ENCODE measurements around the gene GATAD2A. TPM values are rescaled to one million over a fixed set of nuclear protein-coding genes. Genes with fewer than 3 reads are reported as not detected.

GATAD2A gene
- total RNA-seq, 1 experiment from 2014 or later = 189 TPM

DNA sequence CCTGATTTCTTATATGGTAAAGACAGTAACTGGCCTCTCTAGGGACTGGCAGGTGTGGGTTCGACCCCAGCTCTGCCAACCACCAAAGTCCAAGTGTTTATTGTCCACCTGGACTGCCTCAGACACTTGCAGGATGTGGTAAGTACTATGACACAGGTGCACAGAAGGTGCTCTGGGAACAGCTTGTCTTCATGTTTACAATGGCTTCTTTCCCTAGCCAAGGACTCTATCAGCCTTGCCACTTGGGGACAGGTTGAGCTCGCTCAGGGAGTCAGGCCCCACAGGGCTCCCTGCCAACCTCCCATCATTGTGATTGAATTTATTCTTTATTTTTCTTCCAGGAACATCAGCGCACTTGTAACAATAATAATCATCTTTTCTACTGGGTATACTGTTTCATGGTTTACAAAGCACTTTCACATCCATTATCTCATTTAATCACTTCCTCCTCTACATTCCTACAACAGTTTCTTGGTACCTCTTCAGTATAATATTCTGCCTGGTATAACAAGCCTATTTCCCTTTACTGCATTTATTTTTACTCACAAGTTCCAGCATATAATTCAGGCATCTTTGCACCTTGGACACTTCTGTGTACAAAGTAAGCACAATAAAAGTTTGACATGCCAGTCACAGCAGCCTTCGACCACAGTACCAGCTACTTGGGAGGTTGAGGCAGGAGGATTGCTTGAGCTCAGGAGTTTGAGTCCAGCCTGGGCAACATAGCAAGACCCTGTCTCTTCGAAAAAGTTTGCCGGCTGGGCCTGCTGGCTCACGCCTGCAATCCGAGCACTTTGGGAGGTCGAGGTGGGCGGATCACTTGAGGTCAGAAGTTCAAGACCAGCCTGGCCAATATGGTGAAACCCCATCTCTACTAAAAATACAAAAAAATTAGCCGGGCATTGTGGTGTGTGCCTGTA, 24.2 kb upstream of the GATAD2A start:
- Histone ChIP-seq H2BK120ac (ENCODE audit: low read depth, low read length, poor library complexity, severe bottlenecking) (no peak overlapping the region), H2BK5ac (ENCODE audit: insufficient read length, low read length) (no peak overlapping the region), H2BK12ac (ENCODE audit: insufficient read length, low read depth, low read length) (no peak overlapping the region), H4K91ac (ENCODE audit: insufficient read length, low read depth, low read length) (no peak overlapping the region), H3K9ac (ENCODE audit: extremely low read depth, insufficient read length, low read length) (no peak overlapping the region), H3K79me2 (ENCODE audit: insufficient read depth, low read length) (no peaks in the 10 kb centered on the region), H3K56ac (ENCODE audit: insufficient read length, low read depth, low read length) (no peak overlapping the region), H4K8ac (replicated peaks; ENCODE audit: insufficient read length, low read depth, low read length) (no peak overlapping the region), H2AK5ac (ENCODE audit: insufficient read length, low read length) (no peak overlapping the region), H3K9me3 (ENCODE audit: control insufficient read depth, low read depth, low read length) (no peaks in the 10 kb centered on the region), H4K20me1 (ENCODE audit: control insufficient read depth, insufficient read depth, insufficient read length) (no peaks in the 10 kb centered on the region), H3K4me2 (ENCODE audit: insufficient read depth, insufficient read length, low read length) (no peak overlapping the region), H3K4me1 (ENCODE audit: insufficient read depth, low read length) (peaks cover 3% of the 10 kb centered on the region; the same call in 1 of the 2 replicates), H3K4ac (ENCODE audit: low read depth, low read length) (no peak overlapping the region), H3K23ac (ENCODE audit: insufficient read length, low read depth, low read length) (no peak overlapping the region), H2BK15ac (ENCODE audit: low read depth, low read length) (no peak overlapping the region), H2BK20ac (ENCODE audit: low read depth, low read length, poor library complexity, severe bottlenecking) (no peak overlapping the region), H3T11ph (ENCODE audit: low read length) (no peak overlapping the region), H3K18ac (ENCODE audit: insufficient read length, low read depth, low read length) (no peak overlapping the region), H3K27ac (ENCODE audit: insufficient read length, low read depth, low read length) (no peak overlapping the region), H3K79me1 (ENCODE audit: insufficient read depth, low read depth, low read length, poor library complexity, severe bottlenecking) (no peaks in the 10 kb centered on the region), H3K14ac (ENCODE audit: insufficient read depth, low read length) (no peak overlapping the region), H2AFZ (ENCODE audit: low read length) (no peak overlapping the region), H3K27me3 (ENCODE audit: insufficient read depth, low read length) (no peaks in the 10 kb centered on the region), H3K23me2 (ENCODE audit: insufficient read length, low read depth, low read length, poor library complexity, severe bottlenecking) (peaks cover 6% of the 10 kb centered on the region), H4K5ac (ENCODE audit: insufficient read length, low read depth, low read length) (no peak overlapping the region)
- peaks cover 4 to 5% of the 10 kb centered on the region in 2 experiments; a peak in 4 of 5 replicates for H3K9me3 Mint-ChIP-seq
- peaks cover 9 to 10% of the 10 kb centered on the region in 2 experiments for H3K4me1 Mint-ChIP-seq
- H3K27ac Mint-ChIP-seq = no peak overlapping the region
- TF ChIP-seq, protein P1, sequence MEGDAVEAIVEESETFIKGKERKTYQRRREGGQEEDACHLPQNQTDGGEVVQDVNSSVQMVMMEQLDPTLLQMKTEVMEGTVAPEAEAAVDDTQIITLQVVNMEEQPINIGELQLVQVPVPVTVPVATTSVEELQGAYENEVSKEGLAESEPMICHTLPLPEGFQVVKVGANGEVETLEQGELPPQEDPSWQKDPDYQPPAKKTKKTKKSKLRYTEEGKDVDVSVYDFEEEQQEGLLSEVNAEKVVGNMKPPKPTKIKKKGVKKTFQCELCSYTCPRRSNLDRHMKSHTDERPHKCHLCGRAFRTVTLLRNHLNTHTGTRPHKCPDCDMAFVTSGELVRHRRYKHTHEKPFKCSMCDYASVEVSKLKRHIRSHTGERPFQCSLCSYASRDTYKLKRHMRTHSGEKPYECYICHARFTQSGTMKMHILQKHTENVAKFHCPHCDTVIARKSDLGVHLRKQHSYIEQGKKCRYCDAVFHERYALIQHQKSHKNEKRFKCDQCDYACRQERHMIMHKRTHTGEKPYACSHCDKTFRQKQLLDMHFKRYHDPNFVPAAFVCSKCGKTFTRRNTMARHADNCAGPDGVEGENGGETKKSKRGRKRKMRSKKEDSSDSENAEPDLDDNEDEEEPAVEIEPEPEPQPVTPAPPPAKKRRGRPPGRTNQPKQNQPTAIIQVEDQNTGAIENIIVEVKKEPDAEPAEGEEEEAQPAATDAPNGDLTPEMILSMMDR (conservative IDR thresholded peaks at IDR 0.05) = no peak
- DNase-seq = no peak
- peaks cover 0 to 9% (median 2%) of the 10 kb centered on the region in 3 experiments; a peak in 2 of 7 replicates for H3K36me3 Mint-ChIP-seq (ENCODE audit: insufficient read depth in 1 of 3, low read depth in 3 of 3)
- H3K4me3 Mint-ChIP-seq = no peak overlapping the region
- no CpG with 5 or more reads among the region's 11 CpGs for WGBS (ENCODE audit: extremely low coverage, insufficient read length, low lambda C conversion rate)
- peaks cover 4% of the 10 kb centered on the region; the same call in 1 of the 2 replicates for H3K27me3 Mint-ChIP-seq (ENCODE audit: low read depth)
